ENCODE results near the gene SPP1.

SPP1 gene

DNA sequence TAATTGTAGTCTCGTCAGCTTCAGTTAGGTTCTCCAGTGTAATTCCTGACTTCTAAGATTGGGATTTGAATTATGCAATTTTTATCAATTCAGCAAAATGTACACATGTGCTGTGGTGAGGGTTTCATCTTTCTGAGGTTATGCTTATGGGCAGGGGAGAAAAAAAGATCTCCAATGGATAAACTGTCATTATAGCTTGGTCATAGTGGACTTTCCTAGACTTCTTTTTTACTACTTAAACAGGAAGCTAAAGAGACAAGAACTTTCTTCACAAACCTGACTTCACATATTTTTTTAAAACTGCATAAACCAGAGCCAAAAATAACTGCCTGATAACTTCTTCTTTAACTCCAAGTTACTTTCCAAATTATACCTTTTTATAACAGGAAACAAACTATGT lies 21.7 kb upstream of the SPP1 start:
- DNase-seq (ENCODE audit: low read depth) = no peak

DNA sequence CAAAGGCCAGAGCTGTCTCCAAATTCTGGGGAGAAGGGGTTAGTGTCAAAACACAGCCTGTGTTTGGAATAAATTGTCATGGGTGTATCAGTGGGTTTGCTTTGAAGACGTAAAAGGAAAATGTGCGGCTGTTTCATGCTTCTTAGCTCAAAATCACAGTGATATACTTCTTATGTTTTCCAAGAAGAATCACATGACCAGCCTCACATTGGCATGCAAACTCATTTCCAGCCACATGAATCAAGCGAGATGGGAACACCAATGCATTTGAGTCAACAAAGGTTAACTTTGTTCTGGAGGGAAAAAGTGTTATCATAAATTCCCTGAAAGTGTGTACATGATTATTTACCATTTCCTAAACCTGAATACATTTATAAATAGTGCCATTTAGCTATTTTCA lies 19.0 kb upstream of the SPP1 start:
- DNase-seq (ENCODE audit: low read depth) = no peak

DNA sequence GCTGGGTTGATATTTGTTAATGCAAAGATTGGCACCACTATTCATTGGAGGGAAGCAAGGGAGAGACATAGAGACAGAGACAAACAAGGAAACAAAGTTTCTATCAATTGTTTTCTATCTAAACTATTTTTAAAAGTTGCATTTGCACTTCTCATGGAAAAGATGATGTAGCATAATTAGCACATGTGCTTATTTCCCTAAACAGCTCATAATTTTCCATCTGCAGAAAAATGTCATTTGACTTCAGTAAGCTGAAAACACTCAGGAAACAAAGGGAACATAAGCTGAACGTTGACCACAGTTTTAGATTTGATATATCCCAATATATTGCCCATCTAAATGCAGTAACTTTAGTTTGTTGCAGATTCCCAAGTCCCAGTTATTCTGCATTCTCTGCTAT lies 18.5 kb upstream of the SPP1 start:
- no peak for DNase-seq (ENCODE audit: low read depth)

DNA sequence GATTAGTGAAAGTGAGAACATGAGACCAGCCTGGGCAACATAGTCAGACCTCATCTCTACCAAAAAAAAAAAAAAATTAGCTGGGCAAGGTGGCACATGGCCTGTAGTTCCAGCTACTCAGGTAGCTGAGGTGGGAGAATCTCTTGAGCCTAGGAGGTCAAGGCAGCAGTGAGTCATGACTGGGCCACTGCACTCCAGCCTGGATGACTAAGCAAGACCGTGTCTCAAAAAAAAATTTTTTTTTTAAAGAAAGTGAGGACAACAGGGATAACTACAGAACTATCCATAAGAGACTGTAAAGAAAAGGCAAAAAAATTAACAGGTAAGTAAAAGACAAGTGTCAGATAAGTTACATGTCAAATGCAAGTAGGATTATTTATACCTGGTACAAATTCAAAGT lies 13.5 kb upstream of the SPP1 start:
- no peak for DNase-seq (ENCODE audit: low read depth)

DNA sequence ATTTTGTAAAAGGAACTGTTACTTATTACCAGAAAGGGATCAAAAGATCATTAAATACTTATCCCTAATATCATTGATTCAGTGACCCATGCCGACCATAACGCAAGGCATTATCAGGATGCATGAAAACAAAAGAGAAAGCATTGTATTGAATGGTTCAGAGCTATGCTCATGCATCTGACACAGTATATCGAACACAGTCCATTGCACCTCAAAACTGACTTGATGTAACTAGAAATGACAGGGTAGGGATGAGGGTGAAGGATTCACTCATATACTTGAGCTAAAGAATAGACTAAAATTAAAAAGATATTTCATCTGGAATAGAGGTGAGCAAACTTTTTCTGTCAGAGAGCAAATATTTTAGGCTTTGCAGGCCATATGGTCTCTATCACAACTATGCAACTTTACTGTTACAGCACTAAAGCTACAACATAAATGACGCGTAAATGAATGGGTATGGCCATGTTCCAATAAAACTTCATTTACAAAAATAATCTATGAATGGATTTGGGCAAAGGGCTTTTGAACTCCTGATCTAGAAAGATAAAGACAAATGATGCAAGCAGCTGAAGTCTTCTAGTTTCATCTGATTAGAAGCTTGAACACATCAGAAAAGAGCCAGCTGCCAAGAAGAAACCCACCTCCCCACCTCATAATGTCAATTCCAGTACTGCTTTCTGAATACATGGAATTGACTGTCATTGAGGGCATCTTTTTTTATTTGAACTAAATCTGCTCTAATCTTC lies 12.9 kb upstream of the SPP1 start:
- DNase-seq (ENCODE audit: low read depth) = no peak

DNA sequence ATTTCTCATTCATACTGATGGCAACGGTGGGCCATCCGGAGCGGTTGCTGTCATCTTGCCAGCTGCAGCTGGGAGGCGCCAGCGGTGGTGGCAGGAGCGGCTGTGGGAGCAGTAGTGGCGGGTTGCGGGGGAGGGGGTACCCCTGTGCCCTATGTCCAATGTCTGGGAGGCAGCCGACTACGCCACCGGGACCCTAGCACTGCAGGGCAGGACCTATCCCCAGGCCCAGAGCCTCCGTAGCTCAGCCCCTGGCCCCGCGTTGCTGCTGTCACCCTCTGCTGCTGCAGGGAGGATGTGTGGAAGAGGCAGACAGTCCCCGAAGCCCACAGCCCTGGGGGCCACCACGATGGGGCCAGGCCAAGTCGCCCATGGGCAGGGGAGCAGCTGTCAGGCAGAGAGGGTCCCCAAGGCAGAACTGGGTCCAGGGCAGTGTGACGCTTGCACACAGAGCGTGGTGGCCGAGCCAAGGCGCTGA lies 10.0 kb upstream of the SPP1 start:
- DNase-seq (ENCODE audit: low read depth) = no peak

DNA sequence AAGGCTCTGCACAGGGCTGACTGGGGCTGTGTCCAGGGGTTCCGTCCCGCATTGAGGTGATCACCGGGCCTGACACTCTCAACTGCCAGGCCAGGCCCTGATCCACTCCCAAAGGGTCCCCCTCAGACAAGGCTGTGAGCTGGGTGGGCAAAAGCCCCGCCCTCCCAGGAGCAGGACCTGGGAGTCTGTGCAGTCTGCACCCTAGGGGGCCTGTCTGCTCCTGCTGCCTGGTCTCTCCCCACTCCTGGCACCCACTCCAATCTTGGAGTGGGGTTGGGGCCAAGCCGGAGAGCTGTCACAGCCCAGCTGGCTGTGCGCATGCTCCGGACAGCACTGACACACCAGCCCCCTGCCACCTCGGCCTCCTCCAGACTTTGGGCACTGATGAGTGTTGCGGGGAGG lies 9.4 kb upstream of the SPP1 start:
- DNase-seq (ENCODE audit: low read depth) = no peak

DNA sequence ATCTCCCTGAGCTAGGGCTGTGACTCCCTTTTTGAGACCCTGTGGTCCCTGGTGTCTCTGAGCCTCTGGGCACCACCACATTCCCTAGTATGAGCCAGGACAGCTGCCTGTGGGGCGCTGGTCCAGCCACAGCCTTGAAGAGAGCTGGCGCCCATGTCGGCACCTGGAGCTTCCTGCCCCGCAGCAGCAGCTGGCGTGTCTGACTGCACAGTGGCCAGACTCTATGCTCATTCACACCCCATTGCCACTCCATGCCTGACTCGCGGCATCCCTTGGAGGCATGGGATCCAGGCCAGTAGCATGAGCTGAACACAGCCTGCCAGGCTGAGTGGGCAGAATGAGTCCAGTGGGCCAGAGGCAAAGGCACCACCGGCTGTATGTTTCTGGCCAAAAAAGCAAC lies 8.3 kb upstream of the SPP1 start:
- no peak for DNase-seq (ENCODE audit: low read depth)

DNA sequence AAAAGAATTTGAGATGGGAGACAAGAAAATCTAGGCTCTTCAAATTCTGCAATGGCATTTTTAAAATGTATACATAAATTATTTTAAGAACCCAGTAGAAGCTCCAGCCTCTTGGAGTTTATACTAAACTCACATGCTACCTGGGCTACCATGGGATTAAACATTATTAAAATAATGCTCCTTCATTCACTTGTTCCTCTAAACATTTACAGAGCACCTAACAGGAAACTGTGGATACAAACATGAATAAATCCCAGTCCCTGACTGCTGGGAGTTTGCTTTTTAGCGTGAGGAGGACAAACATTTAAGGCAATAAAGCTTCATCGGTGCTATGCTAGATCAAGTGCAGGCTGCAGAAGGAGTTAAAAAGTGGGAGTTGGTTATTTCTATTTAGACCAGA lies 5.4 kb upstream of the SPP1 start:
- DNase-seq (ENCODE audit: low read depth) = no peak

DNA sequence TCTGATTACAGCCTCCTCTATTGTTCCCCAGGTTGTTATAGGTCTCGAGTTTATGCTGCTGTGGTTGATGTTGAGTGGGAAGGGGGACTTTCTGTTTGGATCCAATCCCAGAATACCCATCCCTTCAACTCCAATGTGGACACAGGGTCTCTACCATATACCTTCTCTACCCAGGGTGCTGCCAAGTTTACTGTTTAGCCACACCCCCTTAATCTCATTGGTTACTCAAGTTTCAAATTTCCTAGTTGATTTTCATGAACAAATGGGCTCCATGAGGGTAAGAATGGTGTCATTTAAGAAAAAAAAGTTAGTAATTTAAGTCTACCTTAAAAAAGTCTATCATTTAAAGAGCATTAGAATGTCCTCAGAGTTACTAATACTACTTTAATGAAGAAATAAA lies 3.6 kb upstream of the SPP1 start:
- DNase-seq (ENCODE audit: low read depth) = no peak

DNA sequence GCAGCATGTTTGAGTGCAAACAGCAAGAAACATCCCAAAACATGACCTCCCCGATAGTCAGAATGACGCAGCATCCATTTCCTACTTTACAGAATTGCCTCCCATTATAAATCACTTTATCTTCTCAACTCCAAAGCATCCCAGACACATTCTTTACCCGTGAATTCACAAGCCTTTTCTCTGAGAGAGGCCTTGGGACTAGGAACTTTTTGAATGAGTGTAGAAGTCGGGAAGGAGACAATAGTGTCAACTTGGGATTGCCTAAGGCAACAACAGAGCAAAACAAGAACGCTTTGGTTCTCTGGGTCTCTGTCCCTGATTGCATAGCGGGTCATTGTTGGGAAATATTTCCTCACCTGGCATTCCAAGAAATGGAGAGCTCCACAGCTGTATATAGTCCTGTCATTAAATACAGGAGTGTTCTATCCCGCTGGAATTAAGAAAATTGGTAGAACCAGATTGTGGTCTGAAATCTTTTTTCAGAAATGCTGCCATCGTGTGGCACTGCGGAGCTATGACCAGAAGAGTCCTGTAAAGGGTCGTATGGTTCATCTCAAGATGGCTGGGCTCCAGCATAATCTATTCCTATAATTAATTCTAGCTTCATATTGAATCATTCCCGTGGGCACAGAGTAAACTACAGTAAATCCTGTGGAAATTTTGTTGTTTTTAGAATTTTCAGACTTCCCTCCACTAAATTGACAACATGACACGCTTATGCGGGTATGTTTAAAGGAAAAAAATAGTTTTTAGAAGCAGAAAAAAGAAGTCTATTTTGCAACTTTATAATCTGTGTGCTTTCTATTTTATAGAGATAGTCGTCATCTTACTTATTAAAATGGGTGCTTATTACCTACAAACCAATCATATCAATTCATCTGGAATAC lies 2.0 kb upstream of the SPP1 start:
- DNase-seq (ENCODE audit: low read depth) = peak; percentile 2

DNA sequence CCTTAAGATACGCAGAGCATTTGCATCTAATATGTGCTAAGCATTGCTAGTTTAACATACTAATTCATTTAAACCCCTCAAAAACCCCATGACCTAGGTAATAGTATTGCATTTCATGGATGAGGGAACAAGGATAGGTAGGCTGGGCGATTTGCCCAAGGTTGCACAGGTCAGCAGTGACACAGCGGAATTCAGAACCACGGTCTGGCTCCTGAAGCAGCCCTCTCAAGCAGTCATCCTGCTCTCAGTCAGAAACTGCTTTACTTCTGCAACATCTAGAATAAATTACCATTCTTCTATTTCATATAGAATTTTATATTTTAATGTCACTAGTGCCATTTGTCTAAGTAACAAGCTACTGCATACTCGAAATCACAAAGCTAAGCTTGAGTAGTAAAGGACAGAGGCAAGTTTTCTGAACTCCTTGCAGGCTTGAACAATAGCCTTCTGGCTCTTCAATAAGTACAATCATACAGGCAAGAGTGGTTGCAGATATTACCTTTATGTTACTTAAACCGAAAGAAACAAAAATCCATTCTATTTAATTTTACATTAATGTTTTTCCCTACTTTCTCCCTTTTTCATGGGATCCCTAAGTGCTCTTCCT lies 555 bp upstream of the SPP1 start:
- no peak for DNase-seq (ENCODE audit: low read depth)

DNA sequence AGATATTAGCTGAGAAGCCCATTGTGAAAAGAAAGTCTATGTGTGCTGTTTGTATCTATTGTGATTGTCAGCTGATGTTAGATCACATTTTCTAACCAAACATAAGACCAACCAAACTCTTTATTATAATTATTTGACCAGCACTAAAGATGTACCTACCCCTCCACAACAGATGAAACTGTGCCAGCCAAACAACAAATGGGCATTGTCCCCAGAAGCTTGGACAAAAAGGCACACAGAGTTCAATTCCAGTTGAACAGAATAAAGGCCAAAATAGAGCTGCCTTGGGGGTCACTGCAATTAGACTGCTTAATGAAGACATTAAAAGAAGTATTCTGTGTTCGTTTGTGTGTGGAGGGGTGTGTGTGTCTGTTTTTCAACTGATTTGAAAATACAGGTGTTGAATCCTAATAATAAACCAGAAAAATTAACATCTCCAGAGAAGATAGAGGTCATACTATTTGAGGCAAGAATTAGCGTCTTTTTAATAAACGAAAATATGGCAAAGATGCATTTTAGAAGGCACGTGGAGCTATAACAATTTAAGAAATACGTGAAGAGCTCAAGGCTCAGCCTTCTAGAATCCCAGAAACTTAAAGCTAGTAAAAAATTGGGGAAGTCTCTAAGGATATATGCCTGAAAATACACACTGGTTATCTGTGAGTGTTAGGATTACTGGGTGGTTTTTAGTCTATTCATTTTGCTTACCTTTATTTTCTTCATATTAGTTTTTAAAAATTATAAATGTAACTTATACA lies 2.2 kb downstream of the SPP1 start:
- DNase-seq (ENCODE audit: low read depth) = no peak

DNA sequence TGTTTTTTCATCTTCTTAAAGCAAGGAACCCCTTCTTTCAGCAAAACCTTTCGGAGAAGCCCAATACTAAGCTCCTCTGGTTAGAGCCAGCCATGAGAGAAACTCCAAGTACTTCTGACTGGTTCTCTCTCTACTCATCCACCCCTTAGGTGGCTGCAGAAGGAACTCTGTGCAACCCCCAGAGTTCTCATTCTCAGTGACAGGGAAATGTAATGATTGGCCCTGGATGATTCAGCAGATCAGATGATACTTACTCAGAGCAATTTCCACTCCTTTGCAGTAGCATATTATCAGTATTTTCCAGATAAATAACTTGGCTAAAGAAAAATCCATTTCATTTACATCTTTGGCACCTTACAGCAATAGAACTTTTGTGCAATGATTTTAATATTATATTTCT lies 3.2 kb downstream of the SPP1 start:
- DNase-seq (ENCODE audit: low read depth) = no peak

DNA sequence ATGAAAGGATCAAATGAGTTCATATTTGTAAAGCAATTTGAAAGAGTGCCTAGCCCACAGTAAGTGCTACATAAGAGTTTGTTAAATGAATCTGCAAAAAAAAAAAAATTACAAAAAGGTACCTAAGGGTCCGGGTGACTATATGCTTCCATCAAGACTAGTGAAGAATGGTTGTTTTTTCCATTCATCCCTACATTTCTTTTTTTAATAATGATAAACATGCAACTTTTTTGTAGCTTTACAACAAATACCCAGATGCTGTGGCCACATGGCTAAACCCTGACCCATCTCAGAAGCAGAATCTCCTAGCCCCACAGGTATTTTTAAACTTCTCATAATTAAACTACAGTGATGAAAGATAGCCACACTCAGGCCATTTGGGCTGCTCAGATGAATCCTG lies 4.3 kb downstream of the SPP1 start:
- no peak for DNase-seq (ENCODE audit: low read depth)

DNA sequence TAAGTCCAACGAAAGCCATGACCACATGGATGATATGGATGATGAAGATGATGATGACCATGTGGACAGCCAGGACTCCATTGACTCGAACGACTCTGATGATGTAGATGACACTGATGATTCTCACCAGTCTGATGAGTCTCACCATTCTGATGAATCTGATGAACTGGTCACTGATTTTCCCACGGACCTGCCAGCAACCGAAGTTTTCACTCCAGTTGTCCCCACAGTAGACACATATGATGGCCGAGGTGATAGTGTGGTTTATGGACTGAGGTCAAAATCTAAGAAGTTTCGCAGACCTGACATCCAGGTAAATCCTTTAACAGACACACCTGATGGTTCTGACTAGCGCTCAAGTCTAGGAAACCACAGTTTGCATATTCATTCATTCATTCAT lies 6.0 kb downstream of the SPP1 start:
- DNase-seq (ENCODE audit: low read depth) = no peak

DNA sequence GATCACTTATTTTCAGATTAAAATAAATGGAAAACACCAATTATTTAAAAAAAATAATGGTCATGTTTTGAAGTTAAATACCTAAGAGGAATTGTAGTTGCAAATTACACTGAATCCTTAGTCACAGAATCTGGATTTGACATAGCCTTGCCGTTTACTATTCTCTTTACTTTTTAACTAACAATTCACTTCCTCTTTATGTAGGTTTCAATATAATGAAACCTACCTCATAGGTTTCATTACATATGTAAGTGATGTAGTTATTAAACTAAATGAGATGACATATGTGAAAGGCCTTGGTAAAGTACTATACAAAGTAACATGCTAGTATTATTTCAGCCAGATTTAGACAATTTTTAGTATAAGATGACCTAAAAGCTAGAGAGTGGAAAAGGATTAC lies 6.5 kb downstream of the SPP1 start:
- no peak for DNase-seq (ENCODE audit: low read depth)

DNA sequence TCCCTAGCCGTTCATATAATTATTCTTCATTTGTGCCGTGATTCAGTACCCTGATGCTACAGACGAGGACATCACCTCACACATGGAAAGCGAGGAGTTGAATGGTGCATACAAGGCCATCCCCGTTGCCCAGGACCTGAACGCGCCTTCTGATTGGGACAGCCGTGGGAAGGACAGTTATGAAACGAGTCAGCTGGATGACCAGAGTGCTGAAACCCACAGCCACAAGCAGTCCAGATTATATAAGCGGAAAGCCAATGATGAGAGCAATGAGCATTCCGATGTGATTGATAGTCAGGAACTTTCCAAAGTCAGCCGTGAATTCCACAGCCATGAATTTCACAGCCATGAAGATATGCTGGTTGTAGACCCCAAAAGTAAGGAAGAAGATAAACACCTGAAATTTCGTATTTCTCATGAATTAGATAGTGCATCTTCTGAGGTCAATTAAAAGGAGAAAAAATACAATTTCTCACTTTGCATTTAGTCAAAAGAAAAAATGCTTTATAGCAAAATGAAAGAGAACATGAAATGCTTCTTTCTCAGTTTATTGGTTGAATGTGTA lies 7.0 kb downstream of the SPP1 start:
- DNase-seq (ENCODE audit: low read depth) = no peak

DNA sequence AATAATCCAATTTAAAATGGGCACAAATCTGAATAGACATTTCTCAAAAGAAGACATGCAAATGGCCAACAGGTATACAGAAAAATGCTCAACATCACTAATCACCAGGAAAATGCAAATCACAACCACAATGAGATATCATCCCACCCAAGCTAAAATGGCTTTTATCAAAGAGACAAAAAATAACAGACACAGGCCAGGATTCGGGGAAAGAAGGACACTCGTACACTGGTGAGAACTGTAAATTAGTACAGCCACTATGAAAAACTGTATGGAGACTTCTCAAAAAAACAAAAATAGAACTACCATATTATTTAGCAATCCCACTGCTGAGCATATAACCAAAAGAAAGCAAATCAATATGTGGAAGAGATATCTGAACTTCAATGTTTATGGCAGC lies 8.5 kb downstream of the SPP1 start:
- no peak for DNase-seq (ENCODE audit: low read depth)

DNA sequence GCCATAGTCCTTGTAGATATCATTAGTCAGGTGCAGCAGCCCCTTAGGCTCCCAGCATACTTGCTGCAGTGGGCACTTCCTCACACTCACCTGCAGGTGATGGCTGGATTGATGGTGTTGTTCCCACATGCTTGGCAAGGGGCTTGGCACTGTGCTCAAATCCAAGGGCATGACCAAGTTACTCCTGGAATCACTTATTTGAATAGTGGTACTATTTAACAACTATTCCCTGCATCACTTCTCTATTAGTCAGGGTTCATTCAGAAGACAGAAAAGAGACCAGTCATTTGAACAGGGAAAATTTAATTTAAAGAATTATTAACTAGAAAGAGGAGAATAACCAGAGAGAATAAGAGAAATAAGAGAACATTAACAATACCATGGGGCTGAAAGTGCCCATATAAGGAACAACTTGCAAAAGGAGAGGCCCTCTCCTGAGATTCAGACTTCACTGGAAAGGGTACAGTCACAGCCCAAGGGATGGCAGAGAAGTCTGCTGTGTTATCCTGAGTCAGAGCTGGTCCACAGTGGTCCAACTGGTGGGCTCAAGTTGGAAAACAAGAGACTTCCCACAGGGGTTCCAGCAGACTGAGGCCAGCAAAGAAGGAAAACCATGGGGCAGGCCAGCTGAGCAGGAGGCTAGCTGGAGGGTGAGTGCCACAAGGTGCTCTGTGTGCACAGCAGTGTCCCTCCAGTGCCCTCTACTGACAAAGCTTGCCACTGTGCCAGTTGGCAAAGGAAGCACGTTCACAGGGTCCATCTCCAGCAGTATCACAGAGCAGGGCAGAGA lies 9.8 kb downstream of the SPP1 start:
- no peak for DNase-seq (ENCODE audit: low read depth)

DNA sequence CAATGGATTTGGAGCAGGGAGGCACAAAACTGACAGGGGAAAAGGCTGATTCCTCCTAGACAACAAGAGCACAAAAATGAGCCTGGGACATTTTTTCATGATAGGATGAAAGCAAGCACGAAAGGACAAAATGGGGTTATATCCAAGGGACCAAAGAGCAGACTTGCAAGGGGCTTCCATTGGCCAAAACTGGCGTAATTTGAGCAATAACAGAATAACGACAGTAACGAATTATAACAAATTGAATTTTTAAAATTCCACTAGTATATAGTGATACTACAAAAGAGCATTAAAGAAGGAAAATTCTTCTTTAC lies 10.3 kb downstream of the SPP1 start:
- DNase-seq (ENCODE audit: low read depth) = no peak

Data from CMK (cell line).